Renal cortical epithelial cell (primary cell): Measurements from ENCODE around the gene P2RY12. TPM values are rescaled to one million over a fixed set of nuclear protein-coding genes. Genes with fewer than 3 reads are reported as not detected.

Experiments used
- DNase-seq: peaks from one replicate; pipeline ENCODE4 v3.0.0-alpha.2; 2011; ENCODE audit warnings: low read depth
- total RNA-seq: library from RNA; depleted of rRNA; stranded (reverse); fragments of >200 nt; gene quantifications from 2 replicates; pipeline ENCODE4 v1.2.3, GENCODE V29; 2014

P2RY12 gene
- total RNA-seq: not detected in 2 replicates

GRCh38 chr3:151384741-151385174 lies at the start of gene P2RY12:
TSS of gene P2RY12 (minus strand) at chr3:151384753. CDS start at chr3:151338845, 45,908 bp downstream.
- no peak for DNase-seq

GRCh38 chr3:151432616-151433372 lies 48.2 kb upstream of the P2RY12 start:
- no peak for DNase-seq

GRCh38 chr3:151431940-151432339 lies 47.4 kb upstream of the P2RY12 start:
- peak; percentile 95 for DNase-seq

GRCh38 chr3:151430821-151431484 lies 46.4 kb upstream of the P2RY12 start:
- DNase-seq: peak; percentile 53

- DNase-seq: no peak
Observed at GRCh38 chr3:151428386-151428785, 43.8 kb upstream of the P2RY12 start.

- no peak for DNase-seq
Observed at GRCh38 chr3:151426341-151426657, 41.7 kb upstream of the P2RY12 start.

- DNase-seq: no peak
Observed at GRCh38 chr3:151425627-151426340, 41.2 kb upstream of the P2RY12 start.

GRCh38 chr3:151423091-151423490 lies 38.5 kb upstream of the P2RY12 start:
- no peak for DNase-seq

GRCh38 chr3:151421938-151422337 lies 37.4 kb upstream of the P2RY12 start:
- DNase-seq: no peak

GRCh38 chr3:151419806-151420205 lies 35.3 kb upstream of the P2RY12 start:
- no peak for DNase-seq

GRCh38 chr3:151415289-151415688 lies 30.7 kb upstream of the P2RY12 start:
- no peak for DNase-seq

GRCh38 chr3:151412989-151413388 lies 28.4 kb upstream of the P2RY12 start:
- no peak for DNase-seq

- peak; percentile 34 for DNase-seq
Observed at GRCh38 chr3:151410891-151411559, 26.5 kb upstream of the P2RY12 start.

- DNase-seq: no peak
Observed at GRCh38 chr3:151407928-151408327, 23.4 kb upstream of the P2RY12 start.

GRCh38 chr3:151404316-151404715 lies 19.8 kb upstream of the P2RY12 start:
- DNase-seq: peak; percentile 94

GRCh38 chr3:151403246-151403645 lies 18.7 kb upstream of the P2RY12 start:
- peak; percentile 67 for DNase-seq

GRCh38 chr3:151402349-151402748 lies 17.8 kb upstream of the P2RY12 start:
- DNase-seq: no peak

- DNase-seq: no peak
Observed at GRCh38 chr3:151400341-151400740, 15.8 kb upstream of the P2RY12 start.

GRCh38 chr3:151398895-151399294 lies 14.3 kb upstream of the P2RY12 start:
- DNase-seq: peak; percentile 38

- DNase-seq: peak; percentile 75
Observed at GRCh38 chr3:151395806-151396205, 11.3 kb upstream of the P2RY12 start.

GRCh38 chr3:151394611-151395010 lies 10.1 kb upstream of the P2RY12 start:
- no peak for DNase-seq

GRCh38 chr3:151393941-151394340 lies 9.4 kb upstream of the P2RY12 start:
- no peak for DNase-seq
